Stimulated activated CD4-positive, alpha-beta T cell treated with anti-CD3 and anti-CD28 coated beads, TNF-alpha, amount 100 ng/mL, for 1 hour (primary cell): Measurements from ENCODE around the gene CFAP20DC.
"Not testable (repeated sequence)": the region's sequence is repeated elsewhere in the genome, so short reads cannot be mapped to it uniquely, and the experiment has no call there.

Experiments used
- DNase-seq, 3 donors: peaks; one replicate each; pipeline ENCODE4 v3.0.0-alpha.2; 2020; ENCODE audit warnings: low read depth in 3 of 3, low spot score in 1 of 3

CFAP20DC gene

GRCh38 chr3:58874248-58874741, 175.5 kb downstream of the CFAP20DC start:
- no peak for DNase-seq

- DNase-seq: no peak
Measured at GRCh38 chr3:58868097-58868779, 181.6 kb downstream of the CFAP20DC start.

- DNase-seq: no peak
Measured at GRCh38 chr3:58867621-58868020, 182.2 kb downstream of the CFAP20DC start.

GRCh38 chr3:58866079-58866478, 183.7 kb downstream of the CFAP20DC start:
- no peak for DNase-seq

GRCh38 chr3:58864480-58864879, 185.3 kb downstream of the CFAP20DC start:
- DNase-seq: no peak

GRCh38 chr3:58863206-58863605, 186.6 kb downstream of the CFAP20DC start:
- no peak for DNase-seq

GRCh38 chr3:58861551-58861950, 188.3 kb downstream of the CFAP20DC start:
- DNase-seq: no peak

GRCh38 chr3:58858126-58858525, 191.7 kb downstream of the CFAP20DC start:
- DNase-seq: no peak

GRCh38 chr3:58857402-58857801, 192.4 kb downstream of the CFAP20DC start:
- DNase-seq: no peak

GRCh38 chr3:58848826-58849225, 201.0 kb downstream of the CFAP20DC start:
- no peak for DNase-seq

- DNase-seq: not testable (repeated sequence)
Measured at GRCh38 chr3:58842050-58842747, 207.6 kb downstream of the CFAP20DC start.

- no peak for DNase-seq
Measured at GRCh38 chr3:58840949-58841348, 208.9 kb downstream of the CFAP20DC start.

- DNase-seq: no peak
Measured at GRCh38 chr3:58839964-58840363, 209.9 kb downstream of the CFAP20DC start.

- DNase-seq: no peak
Measured at GRCh38 chr3:58839187-58839586, 210.6 kb downstream of the CFAP20DC start.

- DNase-seq: no peak
Measured at GRCh38 chr3:58837856-58838255, 212.0 kb downstream of the CFAP20DC start.

- DNase-seq: no peak
Measured at GRCh38 chr3:58837141-58837843, 212.5 kb downstream of the CFAP20DC start.

GRCh38 chr3:58835086-58835485, 214.7 kb downstream of the CFAP20DC start:
- no peak for DNase-seq

GRCh38 chr3:58833491-58833890, 216.3 kb downstream of the CFAP20DC start:
- DNase-seq: no peak

- DNase-seq: no peak
Measured at GRCh38 chr3:58829321-58830000, 220.4 kb downstream of the CFAP20DC start.

GRCh38 chr3:58824777-58825176, 225.0 kb downstream of the CFAP20DC start:
- DNase-seq: no peak

GRCh38 chr3:58824285-58824684, 225.5 kb downstream of the CFAP20DC start:
- no peak for DNase-seq
